GM23338 (cell line): ENCODE results near the gene COLQ. TPM values are rescaled to one million over a fixed set of nuclear protein-coding genes. Genes with fewer than 3 reads are reported as not detected.

ENCODE experiments used
- ATAC-seq: fragments of 200-7000 bp; cut with Tn5 transposase; 3 replicates; pipeline ENCODE4 v1.9.1; 2020
- DNase-seq: peaks from one replicate; pipeline ENCODE4 v3.0.0-alpha.2; 2015; ENCODE audit warnings: low spot score
- H2AFZ ChIP-seq: fragments of 200-600 bp; sonication (generic); 2 replicates; pipeline ENCODE4 v1.8.0; 2016; ENCODE audit warnings: antibody characterized with exemption, mild to moderate bottlenecking, moderate library complexity
- H3F3A ChIP-seq: fragments of 200-600 bp; sonication (generic); replicated peaks from 2 replicates; pipeline ENCODE4 v1.8.0; 2017; ENCODE audit warnings: antibody characterized with exemption, mixed run types, low read depth
- H3K27ac ChIP-seq: fragments of 200-600 bp; sonication (generic); 2 replicates; pipeline ENCODE4 v1.6.1; 2016; ENCODE audit warnings: low read depth
- H3K27me3 ChIP-seq: fragments of 200-600 bp; sonication (generic); 2 replicates; pipeline ENCODE4 v1.8.0; 2016; ENCODE audit warnings: mild to moderate bottlenecking, mixed run types, moderate library complexity; ENCODE audit not compliant: insufficient read depth
- H3K36me3 ChIP-seq: fragments of 200-600 bp; sonication (generic); 2 replicates; pipeline ENCODE4 v1.8.0; 2016; ENCODE audit warnings: mild to moderate bottlenecking; ENCODE audit not compliant: insufficient read depth
- H3K4me1 ChIP-seq: fragments of 200-600 bp; sonication (generic); 2 replicates; pipeline ENCODE4 v1.8.0; 2016; ENCODE audit warnings: mild to moderate bottlenecking, moderate library complexity; ENCODE audit not compliant: insufficient read depth
- H3K4me2 ChIP-seq: fragments of 200-600 bp; sonication (generic); 2 replicates; pipeline ENCODE4 v1.7.1; 2017; ENCODE audit warnings: mixed run types
- H3K4me3 ChIP-seq: fragments of 200-600 bp; sonication (generic); 2 replicates; pipeline ENCODE4 v1.6.1; 2016; ENCODE audit warnings: mixed run types
- H3K79me2 ChIP-seq: fragments of 200-600 bp; sonication (generic); replicated peaks from 2 replicates; pipeline ENCODE4 v1.8.0; 2017; ENCODE audit warnings: mild to moderate bottlenecking; ENCODE audit not compliant: insufficient read depth
- H3K9me2 ChIP-seq: fragments of 200-600 bp; sonication (generic); 2 replicates; pipeline ENCODE4 v1.8.0; 2017; ENCODE audit not compliant: insufficient read depth
- H4K20me1 ChIP-seq: fragments of 200-600 bp; sonication (generic); replicated peaks from 2 replicates; pipeline ENCODE4 v1.8.0; 2017; ENCODE audit warnings: mild to moderate bottlenecking; ENCODE audit not compliant: insufficient read depth
- H3K27ac Mint-ChIP-seq: 2 replicates; pipeline ENCODE4 v1.8.0; 2020; ENCODE audit warnings: inconsistent platforms, mild to moderate bottlenecking, moderate library complexity, mixed read lengths
- H3K27me3 Mint-ChIP-seq: 3 replicates; pipeline ENCODE4 v1.8.0; 2022; ENCODE audit warnings: low read depth, mild to moderate bottlenecking, moderate library complexity, mixed read lengths, inconsistent platforms; ENCODE audit not compliant: insufficient read depth, poor library complexity
- H3K36me3 Mint-ChIP-seq: 3 replicates; pipeline ENCODE4 v1.8.0; 2021; ENCODE audit warnings: low read depth, mild to moderate bottlenecking, inconsistent platforms, moderate library complexity, mixed read lengths
- H3K4me1 Mint-ChIP-seq: 3 replicates; pipeline ENCODE4 v1.8.0; 2020; ENCODE audit warnings: mild to moderate bottlenecking, inconsistent platforms, mixed read lengths
- H3K4me3 Mint-ChIP-seq: 3 replicates; pipeline ENCODE4 v1.8.0; 2021; ENCODE audit warnings: moderate library complexity, mild to moderate bottlenecking, inconsistent platforms, mixed read lengths
- H3K9me3 Mint-ChIP-seq: 3 replicates; pipeline ENCODE4 v1.8.0; 2020; ENCODE audit warnings: moderate library complexity, mild to moderate bottlenecking, inconsistent platforms, mixed read lengths
- CREB1 ChIP-seq: fragments of 250-450 bp; sonication (Bioruptor Pico); IDR thresholded peaks from 2 replicates; pipeline ENCODE4 v1.5.0; 2020; ENCODE audit warnings: low read depth, mild to moderate bottlenecking, moderate library complexity
- EZH2 ChIP-seq: fragments of 200-600 bp; sonication (generic); IDR thresholded peaks from one replicate; pipeline ENCODE4 v1.8.0; 2017; ENCODE audit warnings: antibody characterized with exemption, mild to moderate bottlenecking, low read depth; ENCODE audit not compliant: unreplicated experiment
- EZH2phosphoT487 ChIP-seq: fragments of 200-600 bp; sonication (generic); IDR thresholded peaks from one replicate; pipeline ENCODE4 v1.8.1; 2018; ENCODE audit warnings: antibody characterized with exemption; ENCODE audit not compliant: unreplicated experiment
- JUNB ChIP-seq: IDR thresholded peaks from one replicate; pipeline ENCODE4 v1.6.1; 2016; ENCODE audit warnings: antibody characterized with exemption; ENCODE audit not compliant: unreplicated experiment
- NANOG ChIP-seq: IDR thresholded peaks from 2 replicates; pipeline ENCODE4 v1.6.1; 2016; ENCODE audit warnings: antibody characterized with exemption, borderline replicate concordance
- POLR2AphosphoS5 ChIP-seq: IDR thresholded peaks from 2 replicates; pipeline ENCODE4 v1.6.1; 2016; ENCODE audit warnings: antibody characterized with exemption, low read depth
- STAT1 ChIP-seq: IDR thresholded peaks from one replicate; pipeline ENCODE4 v1.6.1; 2016; ENCODE audit warnings: antibody characterized with exemption; ENCODE audit not compliant: unreplicated experiment
- ZNF114 ChIP-seq: fragments of 250-450 bp; sonication (Bioruptor Pico); IDR thresholded peaks from 2 replicates; pipeline ENCODE4 v1.5.0; 2020; ENCODE audit warnings: mild to moderate bottlenecking, moderate library complexity
- ZNF331 ChIP-seq: fragments of 250-450 bp; sonication (Bioruptor Pico); IDR thresholded peaks from 2 replicates; pipeline ENCODE4 v1.5.0; 2020; ENCODE audit warnings: low read depth, mild to moderate bottlenecking, moderate library complexity
- polyA plus RNA-seq: library from polyadenylated mRNA; unstranded; fragments of >200 nt; fragmentation: Nextera tagmentation; extraction: Ambion mirVana; gene quantifications from 2 replicates; pipeline ENCODE4 v1.2.1, GENCODE V29; 2016
- total RNA-seq: library from RNA; depleted of rRNA; stranded (reverse); fragments of >200 nt; shearing (Covaris generic); gene quantifications from 2 replicates; pipeline ENCODE4 v1.2.3, GENCODE V29; 2014
- TF ChIP-seq, protein P1 (sequence below), 2 experiments: fragments of 200-600 bp in 1 of 2; sonication (generic) in 1 of 2; conservative IDR thresholded peaks; 2 replicates each; pipeline versions ENCODE4 v1.5.1 to v1.6.1; 2016 to 2017; ENCODE audit warnings: antibody characterized with exemption in 2 of 2, low read depth in 2 of 2, mild to moderate bottlenecking in 2 of 2, moderate library complexity in 1 of 2
- TF ChIP-seq, protein P2 (sequence below): IDR thresholded peaks from one replicate; pipeline ENCODE4 v1.6.1; 2018; ENCODE audit warnings: antibody characterized with exemption; ENCODE audit not compliant: unreplicated experiment

COLQ gene
- total and polyA plus RNA-seq, 2 experiments from 2014 or later: 0.78 to 2.0 TPM

- Mint-ChIP-seq H3K36me3 (no peaks in the 10 kb centered on the region), H3K4me3 (no peak overlapping the region), H3K27ac (no peak overlapping the region), H3K27me3 (no peaks in the 10 kb centered on the region), H3K9me3 (no peaks in the 10 kb centered on the region), H3K4me1 (0 out of 3 replicates have a peak, but pooled peaks cover 5% of the 10 kb centered on the region)
- Histone ChIP-seq H3K27ac (no peak overlapping the region), H2AFZ (no peak overlapping the region), H3K27me3 (no peaks in the 10 kb centered on the region), H3K4me2 (no peak overlapping the region), H3K36me3 (no peaks in the 10 kb centered on the region), H3K4me1 (no peaks in the 10 kb centered on the region), H3K4me3 (no peak overlapping the region), H3K9me2 (no peaks in the 10 kb centered on the region), H3K79me2 (no peaks in the 10 kb centered on the region), H3F3A (no peaks in the 10 kb centered on the region), H4K20me1 (no peaks in the 10 kb centered on the region)
- TF ChIP-seq EZH2phosphoT487 (no peak), NANOG (no peak), POLR2AphosphoS5 (no peak), STAT1 (no peak), ZNF331 (CRISPR knock-in tag) (no peak), ZNF114 (CRISPR knock-in tag) (no peak), CREB1 (CRISPR knock-in tag) (no peak)
- TF ChIP-seq, protein P1, sequence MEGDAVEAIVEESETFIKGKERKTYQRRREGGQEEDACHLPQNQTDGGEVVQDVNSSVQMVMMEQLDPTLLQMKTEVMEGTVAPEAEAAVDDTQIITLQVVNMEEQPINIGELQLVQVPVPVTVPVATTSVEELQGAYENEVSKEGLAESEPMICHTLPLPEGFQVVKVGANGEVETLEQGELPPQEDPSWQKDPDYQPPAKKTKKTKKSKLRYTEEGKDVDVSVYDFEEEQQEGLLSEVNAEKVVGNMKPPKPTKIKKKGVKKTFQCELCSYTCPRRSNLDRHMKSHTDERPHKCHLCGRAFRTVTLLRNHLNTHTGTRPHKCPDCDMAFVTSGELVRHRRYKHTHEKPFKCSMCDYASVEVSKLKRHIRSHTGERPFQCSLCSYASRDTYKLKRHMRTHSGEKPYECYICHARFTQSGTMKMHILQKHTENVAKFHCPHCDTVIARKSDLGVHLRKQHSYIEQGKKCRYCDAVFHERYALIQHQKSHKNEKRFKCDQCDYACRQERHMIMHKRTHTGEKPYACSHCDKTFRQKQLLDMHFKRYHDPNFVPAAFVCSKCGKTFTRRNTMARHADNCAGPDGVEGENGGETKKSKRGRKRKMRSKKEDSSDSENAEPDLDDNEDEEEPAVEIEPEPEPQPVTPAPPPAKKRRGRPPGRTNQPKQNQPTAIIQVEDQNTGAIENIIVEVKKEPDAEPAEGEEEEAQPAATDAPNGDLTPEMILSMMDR (conservative IDR thresholded peaks at IDR 0.05; ENCODE audit: low read depth in 2 of 2): no peak
- TF ChIP-seq, protein P2, sequence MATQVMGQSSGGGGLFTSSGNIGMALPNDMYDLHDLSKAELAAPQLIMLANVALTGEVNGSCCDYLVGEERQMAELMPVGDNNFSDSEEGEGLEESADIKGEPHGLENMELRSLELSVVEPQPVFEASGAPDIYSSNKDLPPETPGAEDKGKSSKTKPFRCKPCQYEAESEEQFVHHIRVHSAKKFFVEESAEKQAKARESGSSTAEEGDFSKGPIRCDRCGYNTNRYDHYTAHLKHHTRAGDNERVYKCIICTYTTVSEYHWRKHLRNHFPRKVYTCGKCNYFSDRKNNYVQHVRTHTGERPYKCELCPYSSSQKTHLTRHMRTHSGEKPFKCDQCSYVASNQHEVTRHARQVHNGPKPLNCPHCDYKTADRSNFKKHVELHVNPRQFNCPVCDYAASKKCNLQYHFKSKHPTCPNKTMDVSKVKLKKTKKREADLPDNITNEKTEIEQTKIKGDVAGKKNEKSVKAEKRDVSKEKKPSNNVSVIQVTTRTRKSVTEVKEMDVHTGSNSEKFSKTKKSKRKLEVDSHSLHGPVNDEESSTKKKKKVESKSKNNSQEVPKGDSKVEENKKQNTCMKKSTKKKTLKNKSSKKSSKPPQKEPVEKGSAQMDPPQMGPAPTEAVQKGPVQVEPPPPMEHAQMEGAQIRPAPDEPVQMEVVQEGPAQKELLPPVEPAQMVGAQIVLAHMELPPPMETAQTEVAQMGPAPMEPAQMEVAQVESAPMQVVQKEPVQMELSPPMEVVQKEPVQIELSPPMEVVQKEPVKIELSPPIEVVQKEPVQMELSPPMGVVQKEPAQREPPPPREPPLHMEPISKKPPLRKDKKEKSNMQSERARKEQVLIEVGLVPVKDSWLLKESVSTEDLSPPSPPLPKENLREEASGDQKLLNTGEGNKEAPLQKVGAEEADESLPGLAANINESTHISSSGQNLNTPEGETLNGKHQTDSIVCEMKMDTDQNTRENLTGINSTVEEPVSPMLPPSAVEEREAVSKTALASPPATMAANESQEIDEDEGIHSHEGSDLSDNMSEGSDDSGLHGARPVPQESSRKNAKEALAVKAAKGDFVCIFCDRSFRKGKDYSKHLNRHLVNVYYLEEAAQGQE: no peak
- DNase-seq (no peak), ATAC-seq (no peak)
These were observed 49.6 kb downstream of the COLQ start for GRCh38 chr3:15471861-15472260.

- no peak overlapping the region for H3K4me2 ChIP-seq
- H3K4me1 Mint-ChIP-seq: 0 out of 3 replicates have a peak, but pooled peaks cover 5% of the 10 kb centered on the region
- H3K79me2 ChIP-seq: no peaks in the 10 kb centered on the region
- no peaks in the 10 kb centered on the region for H3K9me3 Mint-ChIP-seq
- ATAC-seq: no peak
- no peaks in the 10 kb centered on the region for H3K9me2 ChIP-seq
- H3K27ac Mint-ChIP-seq: no peak overlapping the region
- H4K20me1 ChIP-seq: no peaks in the 10 kb centered on the region
- no peak overlapping the region for H2AFZ ChIP-seq
- no peaks in the 10 kb centered on the region for H3K27me3 ChIP-seq
- H3K36me3 ChIP-seq: no peaks in the 10 kb centered on the region
- DNase-seq: no peak
- H3K27me3 Mint-ChIP-seq: no peaks in the 10 kb centered on the region
- no peaks in the 10 kb centered on the region for H3K4me1 ChIP-seq
- no peaks in the 10 kb centered on the region for H3K36me3 Mint-ChIP-seq
- no peak overlapping the region for H3K27ac ChIP-seq
- H3F3A ChIP-seq: no peaks in the 10 kb centered on the region
- H3K4me3 Mint-ChIP-seq: no peak overlapping the region
- H3K4me3 ChIP-seq: no peak overlapping the region
- TF ChIP-seq POLR2AphosphoS5: no peak
- TF ChIP-seq JUNB: no peak
- TF ChIP-seq ZNF114 (CRISPR knock-in tag): no peak
- no peak for TF ChIP-seq EZH2
- TF ChIP-seq, protein P1 (conservative IDR thresholded peaks at IDR 0.05; ENCODE audit: low read depth in 2 of 2): no peak
- TF ChIP-seq CREB1 (CRISPR knock-in tag): no peak
- no peak for TF ChIP-seq STAT1
- no peak for TF ChIP-seq NANOG
- TF ChIP-seq, protein P2: no peak
These were observed 50.7 kb downstream of the COLQ start for GRCh38 chr3:15470849-15471248.
